ENCODE results near the gene CCSAP.

The CCSAP gene

GRCh38 chr1:229280037-229280828 is 62.6 kb downstream of the CCSAP start:
- Histone ChIP-seq H2AK5ac (ENCODE audit: low read depth, low read length) (no peak overlapping the region), H3K4me3 (ENCODE audit: low read length in 2 of 2) (no peak overlapping the region), H2BK120ac (ENCODE audit: low read depth, low read length) (no peak overlapping the region), H4K91ac (ENCODE audit: low read depth, low read length, poor library complexity) (no peak overlapping the region), H2BK5ac (ENCODE audit: low read length) (no peak overlapping the region), H3K23ac (ENCODE audit: low read depth, low read length, poor library complexity) (no peak overlapping the region), H2BK15ac (ENCODE audit: low read length) (no peak overlapping the region), H3K9me3 (replicated peaks in 1 of 2; ENCODE audit: control insufficient read depth in 2 of 2, insufficient read depth in 1 of 2, low read depth in 1 of 2, low read length in 2 of 2) (peaks cover 0 to 14% of the 10 kb centered on the region in 2 donors), H3K18ac (ENCODE audit: low read length) (no peak overlapping the region), H3K27ac (replicated peaks; ENCODE audit: low read length) (no peak overlapping the region), H2AFZ (ENCODE audit: low read length) (no peak overlapping the region), H3K4ac (ENCODE audit: low read length) (no peak overlapping the region), H3K9ac (ENCODE audit: low read depth, low read length, poor library complexity) (no peak overlapping the region), H3K4me2 (ENCODE audit: insufficient read depth, low read length, poor library complexity, severe bottlenecking) (no peak overlapping the region), H3K79me1 (ENCODE audit: low read depth, low read length) (peaks cover 2% of the 10 kb centered on the region), H3K27me3 (ENCODE audit: control insufficient read depth in 3 of 3, insufficient read depth in 3 of 3, low read depth in 1 of 3, low read length in 3 of 3) (no peaks in the 10 kb centered on the region), H4K8ac (ENCODE audit: low read depth, low read length) (no peak overlapping the region), H3K36me3 (replicated peaks in 1 of 2; ENCODE audit: control insufficient read depth in 2 of 2, insufficient read depth in 2 of 2, low read length in 2 of 2) (peaks cover 1 to 9% of the 10 kb centered on the region in 2 donors), H2BK12ac (ENCODE audit: low read length) (no peak overlapping the region), H3K14ac (ENCODE audit: low read length) (no peak overlapping the region), H3K4me1 (ENCODE audit: control insufficient read depth in 2 of 2, insufficient read depth in 1 of 2, low read depth in 1 of 2, low read length in 2 of 2) (peaks cover 0 to 2% of the 10 kb centered on the region in 2 donors)
- WGBS, 2 donors (ENCODE audit: extremely low coverage in 2 of 2, insufficient read length in 2 of 2, insufficient replicate concordance in 1 of 2), result no CpG with 5 or more reads among the region's 6 CpGs
- DNase-seq (ENCODE audit: low spot score), result no peak

- H3K4ac ChIP-seq (ENCODE audit: low read length), result no peak overlapping the region
- no CpG with 5 or more reads among the region's 3 CpGs for WGBS, 2 donors (ENCODE audit: extremely low coverage in 2 of 2, insufficient read length in 2 of 2, insufficient replicate concordance in 1 of 2)
Observed at GRCh38 chr1:229279242-229279641, 63.6 kb downstream of the CCSAP start.

GRCh38 chr1:229278120-229278741 is 64.6 kb downstream of the CCSAP start:
- no peak overlapping the region for H2BK5ac ChIP-seq (ENCODE audit: low read length)
- H3K9ac ChIP-seq (ENCODE audit: low read depth, low read length, poor library complexity), result no peak overlapping the region
- H3K4me2 ChIP-seq (ENCODE audit: insufficient read depth, low read length, poor library complexity, severe bottlenecking), result no peak overlapping the region
- H3K9me3 ChIP-seq (replicated peaks in 1 of 2; ENCODE audit: control insufficient read depth in 2 of 2, insufficient read depth in 1 of 2, low read depth in 1 of 2, low read length in 2 of 2), result peaks cover 0 to 13% of the 10 kb centered on the region in 2 donors
- H3K18ac ChIP-seq (ENCODE audit: low read length), result no peak overlapping the region
- no peak overlapping the region for H2BK120ac ChIP-seq (ENCODE audit: low read depth, low read length)
- no peak overlapping the region for H4K91ac ChIP-seq (ENCODE audit: low read depth, low read length, poor library complexity)
- DNase-seq (ENCODE audit: low spot score), result no peak
- H3K79me1 ChIP-seq (ENCODE audit: low read depth, low read length), result peaks cover 2% of the 10 kb centered on the region
- no peak overlapping the region for H3K14ac ChIP-seq (ENCODE audit: low read length)
- peaks cover 1 to 9% of the 10 kb centered on the region in 2 donors for H3K36me3 ChIP-seq (replicated peaks in 1 of 2; ENCODE audit: control insufficient read depth in 2 of 2, insufficient read depth in 2 of 2, low read length in 2 of 2)
- no peak overlapping the region for H2AK5ac ChIP-seq (ENCODE audit: low read depth, low read length)
- no peak overlapping the region for H2AFZ ChIP-seq (ENCODE audit: low read length)
- H4K8ac ChIP-seq (ENCODE audit: low read depth, low read length), result no peak overlapping the region
- no peaks in the 10 kb centered on the region for H3K27me3 ChIP-seq (ENCODE audit: control insufficient read depth in 3 of 3, insufficient read depth in 3 of 3, low read depth in 1 of 3, low read length in 3 of 3)
- no peak overlapping the region for H3K4me3 ChIP-seq (ENCODE audit: low read length in 2 of 2)
- H3K23ac ChIP-seq (ENCODE audit: low read depth, low read length, poor library complexity), result no peak overlapping the region
- no CpG with 5 or more reads among the region's 2 CpGs for WGBS, 2 donors (ENCODE audit: extremely low coverage in 2 of 2, insufficient read length in 2 of 2, insufficient replicate concordance in 1 of 2)
- no peak overlapping the region for H3K27ac ChIP-seq (replicated peaks; ENCODE audit: low read length)
- H2BK15ac ChIP-seq (ENCODE audit: low read length), result no peak overlapping the region
- H2BK12ac ChIP-seq (ENCODE audit: low read length), result no peak overlapping the region
- H3K4me1 ChIP-seq (ENCODE audit: control insufficient read depth in 2 of 2, insufficient read depth in 1 of 2, low read depth in 1 of 2, low read length in 2 of 2), result peaks cover 2 to 3% of the 10 kb centered on the region in 2 donors
- H3K4ac ChIP-seq (ENCODE audit: low read length), result no peak overlapping the region

More at GRCh38 chr1:229279242-229279641, 63.6 kb downstream of the CCSAP start:
- no peak overlapping the region for H2BK15ac ChIP-seq (ENCODE audit: low read length)
- no peak overlapping the region for H2AK5ac ChIP-seq (ENCODE audit: low read depth, low read length)
- no peak overlapping the region for H3K4me3 ChIP-seq (ENCODE audit: low read length in 2 of 2)
- H2AFZ ChIP-seq (ENCODE audit: low read length), result no peak overlapping the region
- no peak overlapping the region for H2BK12ac ChIP-seq (ENCODE audit: low read length)
- DNase-seq (ENCODE audit: low spot score), result no peak
- peaks cover 0 to 2% of the 10 kb centered on the region in 2 donors for H3K4me1 ChIP-seq (ENCODE audit: control insufficient read depth in 2 of 2, insufficient read depth in 1 of 2, low read depth in 1 of 2, low read length in 2 of 2)
- H2BK120ac ChIP-seq (ENCODE audit: low read depth, low read length), result no peak overlapping the region
- no peak overlapping the region for H3K27ac ChIP-seq (replicated peaks; ENCODE audit: low read length)
- no peak overlapping the region for H3K4me2 ChIP-seq (ENCODE audit: insufficient read depth, low read length, poor library complexity, severe bottlenecking)
- H4K8ac ChIP-seq (ENCODE audit: low read depth, low read length), result no peak overlapping the region
- no peak overlapping the region for H2BK5ac ChIP-seq (ENCODE audit: low read length)
- H4K91ac ChIP-seq (ENCODE audit: low read depth, low read length, poor library complexity), result no peak overlapping the region
- no peaks in the 10 kb centered on the region for H3K27me3 ChIP-seq (ENCODE audit: control insufficient read depth in 3 of 3, insufficient read depth in 3 of 3, low read depth in 1 of 3, low read length in 3 of 3)
- H3K23ac ChIP-seq (ENCODE audit: low read depth, low read length, poor library complexity), result no peak overlapping the region
- H3K14ac ChIP-seq (ENCODE audit: low read length), result no peak overlapping the region
- H3K9me3 ChIP-seq (replicated peaks in 1 of 2; ENCODE audit: control insufficient read depth in 2 of 2, insufficient read depth in 1 of 2, low read depth in 1 of 2, low read length in 2 of 2), result peaks cover 0 to 14% of the 10 kb centered on the region in 2 donors
- H3K79me1 ChIP-seq (ENCODE audit: low read depth, low read length), result peaks cover 2% of the 10 kb centered on the region
- no peak overlapping the region for H3K9ac ChIP-seq (ENCODE audit: low read depth, low read length, poor library complexity)
- H3K36me3 ChIP-seq (replicated peaks in 1 of 2; ENCODE audit: control insufficient read depth in 2 of 2, insufficient read depth in 2 of 2, low read length in 2 of 2), result peaks cover 1 to 9% of the 10 kb centered on the region in 2 donors
- H3K18ac ChIP-seq (ENCODE audit: low read length), result no peak overlapping the region

- no peak overlapping the region for H4K8ac ChIP-seq (ENCODE audit: low read depth, low read length)
- no peak overlapping the region for H3K23ac ChIP-seq (ENCODE audit: low read depth, low read length, poor library complexity)
- no peak for DNase-seq (ENCODE audit: low spot score)
- no peak overlapping the region for H4K91ac ChIP-seq (ENCODE audit: low read depth, low read length, poor library complexity)
- no peak overlapping the region for H3K4ac ChIP-seq (ENCODE audit: low read length)
- no peak overlapping the region for H2AFZ ChIP-seq (ENCODE audit: low read length)
- no CpG with 5 or more reads among the region's 2 CpGs for WGBS, 2 donors (ENCODE audit: extremely low coverage in 2 of 2, insufficient read length in 2 of 2, insufficient replicate concordance in 1 of 2)
- H3K9me3 ChIP-seq (replicated peaks in 1 of 2; ENCODE audit: control insufficient read depth in 2 of 2, insufficient read depth in 1 of 2, low read depth in 1 of 2, low read length in 2 of 2), result peaks cover 0 to 3% of the 10 kb centered on the region in 2 donors
- peaks cover 2% of the 10 kb centered on the region for H3K79me1 ChIP-seq (ENCODE audit: low read depth, low read length)
- H3K9ac ChIP-seq (ENCODE audit: low read depth, low read length, poor library complexity), result no peak overlapping the region
- no peaks in the 10 kb centered on the region for H3K27me3 ChIP-seq (ENCODE audit: control insufficient read depth in 3 of 3, insufficient read depth in 3 of 3, low read depth in 1 of 3, low read length in 3 of 3)
- H2BK12ac ChIP-seq (ENCODE audit: low read length), result no peak overlapping the region
- H2BK15ac ChIP-seq (ENCODE audit: low read length), result no peak overlapping the region
- peaks cover 1 to 7% of the 10 kb centered on the region in 2 donors for H3K36me3 ChIP-seq (replicated peaks in 1 of 2; ENCODE audit: control insufficient read depth in 2 of 2, insufficient read depth in 2 of 2, low read length in 2 of 2)
- no peak overlapping the region for H3K18ac ChIP-seq (ENCODE audit: low read length)
- no peak overlapping the region for H2BK5ac ChIP-seq (ENCODE audit: low read length)
- H2BK120ac ChIP-seq (ENCODE audit: low read depth, low read length), result no peak overlapping the region
- no peak overlapping the region for H3K4me2 ChIP-seq (ENCODE audit: insufficient read depth, low read length, poor library complexity, severe bottlenecking)
- peaks cover 9 to 11% of the 10 kb centered on the region in 2 donors for H3K4me1 ChIP-seq (ENCODE audit: control insufficient read depth in 2 of 2, insufficient read depth in 1 of 2, low read depth in 1 of 2, low read length in 2 of 2)
- H3K4me3 ChIP-seq (ENCODE audit: low read length in 2 of 2), result no peak overlapping the region
- H3K14ac ChIP-seq (ENCODE audit: low read length), result no peak overlapping the region
- no peak overlapping the region for H3K27ac ChIP-seq (replicated peaks; ENCODE audit: low read length)
- no peak overlapping the region for H2AK5ac ChIP-seq (ENCODE audit: low read depth, low read length)
Observed at GRCh38 chr1:229275005-229275404, 67.8 kb downstream of the CCSAP start.
